SJSA1 (cell line): Measurements from ENCODE around the gene ANKRD44. TPM values are rescaled to one million over a fixed set of nuclear protein-coding genes. Genes with fewer than 3 reads are reported as not detected.

Source experiments
- DNase-seq, 2 experiments: peaks; one replicate each; pipeline ENCODE4 v3.0.0-alpha.2; 2015 to 2020; ENCODE audit warnings: low spot score in 2 of 2, low read depth in 1 of 2
- H3K27ac ChIP-seq: fragments of 250-450 bp; sonication (Bioruptor Pico); 2 replicates; pipeline ENCODE4 v1.5.1; 2020; ENCODE audit warnings: mild to moderate bottlenecking, moderate library complexity
- H3K27me3 ChIP-seq: fragments of 250-450 bp; sonication (Bioruptor Pico); replicated peaks from 2 replicates; pipeline ENCODE4 v1.5.1; 2020; ENCODE audit warnings: mild to moderate bottlenecking, moderate library complexity
- H3K36me3 ChIP-seq: fragments of 250-450 bp; sonication (Bioruptor Pico); 2 replicates; pipeline ENCODE4 v1.5.1; 2020; ENCODE audit warnings: mild to moderate bottlenecking
- H3K4me1 ChIP-seq: fragments of 250-450 bp; sonication (Bioruptor Pico); replicated peaks from 2 replicates; pipeline ENCODE4 v1.6.1; 2021; ENCODE audit warnings: mild to moderate bottlenecking
- H3K4me3 ChIP-seq: fragments of 250-450 bp; sonication (Bioruptor Pico); 2 replicates; pipeline ENCODE4 v1.5.1; 2020; ENCODE audit warnings: mild to moderate bottlenecking
- H3K9me3 ChIP-seq: fragments of 250-450 bp; sonication (Bioruptor Pico); replicated peaks from 2 replicates; pipeline ENCODE4 v1.5.1; 2020; ENCODE audit warnings: mild to moderate bottlenecking
- total RNA-seq: library from RNA; depleted of rRNA; stranded (reverse); fragments of >200 nt; shearing (Covaris generic); gene quantifications from 2 replicates; pipeline ENCODE4 v1.2.3, GENCODE V29; 2014

Gene ANKRD44
- total RNA-seq, 1 experiment from 2014 or later: 15.5 TPM

DNA sequence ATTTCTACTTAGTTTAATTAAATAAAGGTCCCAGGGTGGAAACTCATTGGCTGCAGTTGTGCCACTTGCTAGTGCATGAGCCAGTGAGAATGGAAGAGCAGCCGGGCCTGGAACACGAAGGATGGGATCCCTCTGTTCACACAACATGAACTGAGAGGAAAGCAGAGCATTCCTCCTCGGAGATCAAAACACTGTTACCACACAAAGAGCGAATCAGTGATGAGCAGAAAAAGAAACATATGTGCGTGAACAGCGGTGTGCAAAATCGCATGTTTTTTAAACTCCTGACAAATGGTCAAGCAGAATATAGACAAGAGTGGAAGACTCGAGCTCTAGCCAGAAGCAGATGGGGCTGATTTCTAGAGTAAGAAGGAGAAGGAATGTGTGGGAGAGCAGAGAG, 28.4 kb upstream of the ANKRD44 start:
- Histone ChIP-seq H3K4me1 (no peaks in the 10 kb centered on the region), H3K4me3 (no peak overlapping the region), H3K36me3 (no peaks in the 10 kb centered on the region), H3K27ac (no peak overlapping the region), H3K27me3 (no peaks in the 10 kb centered on the region), H3K9me3 (no peaks in the 10 kb centered on the region)
- DNase-seq: no peak

DNA sequence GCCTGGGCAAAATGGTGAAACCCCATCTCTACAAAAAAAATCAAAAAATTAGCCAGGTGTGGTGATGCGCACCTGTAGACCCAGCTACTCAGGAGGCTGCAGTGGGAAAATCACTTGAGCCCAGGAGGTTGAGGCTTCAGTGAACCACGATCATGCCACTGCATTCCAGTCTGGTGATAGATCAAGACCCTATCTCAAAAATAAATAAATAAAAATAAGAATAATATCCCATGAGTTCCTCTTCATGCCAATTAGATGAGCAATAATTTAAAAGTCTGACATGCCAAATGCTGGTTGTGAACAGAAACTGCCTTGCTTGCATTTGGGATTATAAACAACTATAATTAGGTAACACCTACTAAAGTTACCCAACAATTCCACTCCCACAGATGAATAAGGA, 22.1 kb upstream of the ANKRD44 start:
- Histone ChIP-seq H3K4me1 (no peaks in the 10 kb centered on the region), H3K27me3 (no peaks in the 10 kb centered on the region), H3K4me3 (no peak overlapping the region), H3K36me3 (no peaks in the 10 kb centered on the region), H3K27ac (no peak overlapping the region), H3K9me3 (no peaks in the 10 kb centered on the region)
- DNase-seq: no peak

- Histone ChIP-seq H3K4me1 (no peaks in the 10 kb centered on the region), H3K4me3 (no peak overlapping the region), H3K36me3 (no peaks in the 10 kb centered on the region), H3K27ac (no peak overlapping the region), H3K27me3 (no peaks in the 10 kb centered on the region), H3K9me3 (no peaks in the 10 kb centered on the region)
- no peak for DNase-seq
These were observed 17.9 kb upstream of the ANKRD44 start for GRCh38 chr2:197328461-197328860.

DNA sequence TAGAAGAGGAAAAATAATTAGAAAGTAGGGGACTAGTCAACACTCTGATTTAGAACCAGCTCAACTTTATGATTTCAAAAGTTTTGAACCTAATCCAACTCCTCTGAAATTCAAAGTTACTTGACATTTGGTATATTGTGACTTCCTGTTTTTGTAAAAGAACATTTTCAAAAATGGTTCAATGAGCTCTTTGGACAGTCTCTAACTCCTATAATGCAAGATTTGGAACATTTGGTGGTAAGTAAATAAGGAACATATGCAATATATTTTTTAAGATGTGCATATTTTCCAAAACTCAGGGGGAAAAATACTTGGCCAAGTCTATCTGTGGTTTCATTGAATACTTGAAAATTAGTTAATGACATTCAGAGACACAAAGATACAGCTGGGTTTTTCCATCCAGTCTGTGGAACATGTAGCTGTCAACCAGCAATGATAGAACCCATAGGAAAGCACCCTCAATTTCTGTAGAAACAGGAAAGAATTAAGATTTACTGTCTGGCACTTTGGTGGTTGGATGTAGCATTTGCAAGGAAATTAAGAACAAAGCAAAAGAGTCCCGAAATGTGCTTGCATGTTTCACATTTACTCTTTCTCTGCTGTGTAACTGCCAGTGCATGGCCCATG, 17.0 kb upstream of the ANKRD44 start:
- no peak for DNase-seq
- H3K4me1 ChIP-seq: no peaks in the 10 kb centered on the region
- H3K9me3 ChIP-seq: no peaks in the 10 kb centered on the region
- H3K4me3 ChIP-seq: no peak overlapping the region
- H3K36me3 ChIP-seq: no peaks in the 10 kb centered on the region
- H3K27ac ChIP-seq: no peak overlapping the region
- no peaks in the 10 kb centered on the region for H3K27me3 ChIP-seq

DNA sequence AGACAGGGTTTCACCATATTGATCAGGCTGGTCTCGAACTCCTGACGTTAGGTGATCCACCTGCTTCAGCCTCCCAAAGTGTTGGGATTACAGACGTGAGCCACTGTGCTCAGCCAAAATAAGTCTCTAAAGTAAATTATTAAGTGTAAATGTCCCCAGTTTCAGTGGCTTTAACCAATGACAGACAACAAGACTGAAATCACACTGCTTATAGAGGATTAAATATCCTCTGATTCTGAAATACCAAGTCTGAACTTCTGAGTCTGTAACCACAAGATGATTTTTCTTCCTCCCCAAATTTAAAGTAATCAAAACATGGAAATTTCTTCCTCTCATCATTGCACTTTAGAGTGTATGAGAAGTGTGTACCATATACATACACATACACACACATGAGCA, 16.5 kb upstream of the ANKRD44 start:
- Histone ChIP-seq H3K36me3 (no peaks in the 10 kb centered on the region), H3K27ac (no peak overlapping the region)

GRCh38 chr2:197324801-197325200, 14.2 kb upstream of the ANKRD44 start:
- no peak for DNase-seq
- H3K27me3 ChIP-seq: no peaks in the 10 kb centered on the region
- H3K4me1 ChIP-seq: no peaks in the 10 kb centered on the region
- no peak overlapping the region for H3K4me3 ChIP-seq
- H3K9me3 ChIP-seq: no peaks in the 10 kb centered on the region; the same call in 1 of the 2 replicates
- H3K27ac ChIP-seq: no peak overlapping the region
- no peaks in the 10 kb centered on the region for H3K36me3 ChIP-seq

More for the DNA sequence above, 16.5 kb upstream of the ANKRD44 start:
- no peak for DNase-seq
- H3K4me1 ChIP-seq: no peaks in the 10 kb centered on the region
- no peak overlapping the region for H3K4me3 ChIP-seq
- H3K27me3 ChIP-seq: no peaks in the 10 kb centered on the region
- H3K9me3 ChIP-seq: no peaks in the 10 kb centered on the region

DNA sequence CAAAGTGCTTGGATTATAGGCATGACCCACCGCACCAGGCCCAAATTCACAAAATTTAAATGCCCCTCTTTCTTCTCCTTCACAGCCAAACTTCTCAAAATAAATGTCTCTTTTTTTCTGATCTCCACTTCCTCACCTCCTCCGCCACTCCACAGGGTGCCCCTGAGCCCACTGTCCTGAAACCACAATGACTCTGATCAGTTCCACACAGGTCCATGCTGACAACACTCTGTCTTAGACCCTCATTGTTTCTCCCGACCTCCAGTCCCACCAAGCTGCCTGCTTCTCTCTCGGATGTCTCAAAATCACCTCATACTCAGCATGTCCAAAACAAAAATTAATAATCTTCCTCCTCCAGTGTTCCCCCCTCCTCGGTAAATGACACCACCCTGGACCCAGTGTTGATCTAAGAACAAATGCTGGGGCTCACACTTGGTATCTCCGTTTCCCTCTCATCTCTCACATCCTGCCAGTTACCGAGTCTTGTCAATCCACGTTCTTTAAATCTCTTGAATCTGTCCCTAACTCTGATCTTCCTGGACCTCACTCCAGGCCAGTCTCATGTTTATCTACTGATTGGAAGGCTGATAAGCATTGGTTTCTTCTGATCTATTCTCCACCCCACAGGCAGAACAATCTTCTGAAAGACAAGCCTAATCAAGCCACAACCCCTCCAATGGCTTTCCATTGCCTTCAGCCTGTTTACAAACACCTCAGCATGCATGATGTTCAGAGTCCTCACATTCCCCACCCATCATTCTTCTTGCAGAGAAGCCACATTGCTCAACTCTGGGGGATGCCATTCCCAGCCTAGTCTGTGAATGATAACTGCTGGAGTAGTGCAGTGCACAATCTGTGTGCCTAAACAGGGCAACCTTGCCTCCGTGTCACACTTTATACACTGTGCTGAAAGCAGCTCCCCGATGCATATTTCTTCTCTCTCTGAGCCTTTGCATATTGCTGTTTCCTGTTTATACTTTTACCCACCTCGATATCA, 12.4 kb upstream of the ANKRD44 start:
- no peaks in the 10 kb centered on the region; the same call in 1 of the 2 replicates for H3K9me3 ChIP-seq
- no peak overlapping the region for H3K27ac ChIP-seq
- no peaks in the 10 kb centered on the region for H3K27me3 ChIP-seq
- H3K4me1 ChIP-seq: no peaks in the 10 kb centered on the region
- H3K4me3 ChIP-seq: no peak overlapping the region
- DNase-seq: no peak
- no peaks in the 10 kb centered on the region for H3K36me3 ChIP-seq

DNA sequence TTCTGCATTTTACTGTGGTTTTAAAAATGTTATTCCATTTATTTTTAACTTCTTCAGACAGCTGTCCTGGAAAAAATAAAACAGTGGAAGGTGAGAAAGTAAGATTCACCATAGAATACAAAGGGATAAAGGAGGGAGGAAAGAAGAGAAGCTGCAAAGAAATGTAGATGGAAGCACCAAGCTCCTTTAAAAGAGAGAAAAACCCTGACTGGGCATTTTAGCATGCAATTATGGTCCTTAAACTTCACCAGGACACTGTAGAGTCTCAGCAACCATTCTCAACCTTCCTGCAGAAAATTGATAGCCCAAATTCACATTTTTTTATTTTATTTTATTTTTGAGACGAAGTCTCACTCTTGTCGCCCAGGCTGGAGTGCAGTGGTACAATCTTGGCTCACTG, 11.6 kb upstream of the ANKRD44 start:
- no peaks in the 10 kb centered on the region for H3K4me1 ChIP-seq
- no peaks in the 10 kb centered on the region; the same call in 1 of the 2 replicates for H3K9me3 ChIP-seq
- no peaks in the 10 kb centered on the region for H3K36me3 ChIP-seq
- DNase-seq: no peak
- no peak overlapping the region for H3K4me3 ChIP-seq
- H3K27ac ChIP-seq: no peak overlapping the region
- no peaks in the 10 kb centered on the region for H3K27me3 ChIP-seq

- H3K27ac ChIP-seq: no peak overlapping the region
- no peak for DNase-seq
- H3K4me1 ChIP-seq: peaks cover 21% of the 10 kb centered on the region
- no peak overlapping the region for H3K4me3 ChIP-seq
- H3K9me3 ChIP-seq: no peaks in the 10 kb centered on the region; the same call in 1 of the 2 replicates
- H3K27me3 ChIP-seq: no peaks in the 10 kb centered on the region
- peaks cover 2% of the 10 kb centered on the region; the same call in 1 of the 2 replicates for H3K36me3 ChIP-seq
These were observed 4.8 kb upstream of the ANKRD44 start for GRCh38 chr2:197315371-197315770.

DNA sequence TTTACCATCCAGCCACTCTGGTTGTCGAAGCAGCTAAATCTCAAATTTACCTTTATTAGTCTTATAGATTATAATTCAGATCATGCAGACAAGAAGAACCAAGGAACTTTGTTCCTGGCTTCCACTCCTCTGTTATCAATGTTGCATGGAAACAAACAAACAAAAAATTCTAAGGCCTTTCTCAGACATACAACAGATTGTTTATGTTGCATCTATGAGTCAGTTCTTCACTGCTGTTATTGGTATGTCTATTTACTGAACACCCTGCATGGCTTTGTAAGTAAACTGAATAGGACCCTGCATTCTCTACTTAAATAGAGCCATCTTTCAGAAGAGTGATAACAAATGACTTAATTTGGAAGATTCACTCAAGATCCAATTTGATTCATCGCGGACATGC, 1.6 kb upstream of the ANKRD44 start:
- Histone ChIP-seq H3K27ac (peak overlapping the region; percentile 56), H3K4me1 (peaks cover 27% of the 10 kb centered on the region), H3K36me3 (peaks cover 3% of the 10 kb centered on the region; the same call in 1 of the 2 replicates), H3K27me3 (no peaks in the 10 kb centered on the region), H3K9me3 (no peaks in the 10 kb centered on the region), H3K4me3 (no peak overlapping the region)
- peak in 1 of 2 experiments; percentile 63 for DNase-seq

- peak overlapping the region; percentile 89 for H3K4me3 ChIP-seq
- peak overlapping the region; percentile 56 for H3K27ac ChIP-seq
- peaks cover 3% of the 10 kb centered on the region; the same call in 1 of the 2 replicates for H3K36me3 ChIP-seq
- H3K9me3 ChIP-seq: no peaks in the 10 kb centered on the region
- no peaks in the 10 kb centered on the region for H3K27me3 ChIP-seq
- peaks cover 27% of the 10 kb centered on the region for H3K4me1 ChIP-seq
- peak in 1 of 2 experiments; percentile 33 for DNase-seq
These were observed 947 bp upstream of the ANKRD44 start for GRCh38 chr2:197311421-197312033.

DNA sequence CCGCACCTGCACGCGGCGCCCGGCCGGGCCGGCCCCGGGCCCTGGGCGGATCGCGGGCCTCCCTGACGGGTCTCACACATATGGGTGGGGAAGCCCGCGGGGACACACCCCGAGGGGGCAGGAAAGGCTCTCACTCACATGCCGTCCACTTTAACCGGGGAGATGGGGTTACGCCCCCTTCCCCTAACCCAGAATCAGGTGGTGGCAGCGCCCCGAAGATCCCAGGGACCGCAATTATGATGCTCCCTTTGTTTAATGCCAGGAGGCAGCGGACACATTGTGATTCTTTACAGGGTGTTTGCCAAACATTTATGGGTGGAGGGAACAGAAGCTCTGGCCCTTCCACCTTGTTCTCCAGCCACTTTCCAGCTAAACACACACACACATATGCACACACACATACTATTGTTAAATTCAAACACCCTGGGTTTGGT, 424 bp upstream of the ANKRD44 start:
- Histone ChIP-seq H3K4me1 (peaks cover 27% of the 10 kb centered on the region), H3K9me3 (no peaks in the 10 kb centered on the region), H3K27me3 (no peaks in the 10 kb centered on the region), H3K36me3 (peaks cover 3% of the 10 kb centered on the region; the same call in 1 of the 2 replicates), H3K4me3 (peak overlapping the region; percentile 89), H3K27ac (peak overlapping the region; percentile 56)
- peak in 1 of 2 experiments; percentile 28 for DNase-seq

DNA sequence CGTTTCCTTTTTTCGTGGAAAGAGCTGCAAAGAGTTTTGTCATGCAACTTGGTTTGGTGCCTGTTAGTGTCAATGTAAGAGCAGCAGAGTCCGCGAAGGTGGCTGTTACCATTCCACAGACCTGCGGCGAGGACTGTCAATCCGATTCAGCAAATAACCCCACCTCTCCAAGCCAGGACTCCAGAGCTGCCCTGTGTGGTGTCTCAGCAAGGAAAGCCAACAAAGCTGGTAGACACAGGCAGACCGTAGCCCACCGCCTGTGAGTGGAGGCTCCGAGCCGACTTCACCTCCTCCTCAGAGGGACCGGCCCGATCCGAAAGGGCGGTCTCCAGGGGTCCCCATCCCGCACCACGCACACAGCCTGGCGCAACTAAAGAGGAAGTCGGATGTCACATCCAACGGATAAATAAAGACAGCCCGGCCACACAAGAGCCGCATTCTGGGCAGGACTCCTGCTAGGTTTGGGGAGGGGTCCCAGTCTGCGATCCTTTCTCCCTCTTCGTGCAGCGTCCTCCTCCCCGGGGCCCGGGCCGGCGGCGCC, 819 bp downstream of the ANKRD44 start:
- no peaks in the 10 kb centered on the region for H3K27me3 ChIP-seq

More for the DNA sequence above, 819 bp downstream of the ANKRD44 start:
- Histone ChIP-seq H3K36me3 (peaks cover 3% of the 10 kb centered on the region; the same call in 1 of the 2 replicates), H3K27ac (no peak overlapping the region), H3K4me1 (peaks cover 27% of the 10 kb centered on the region), H3K9me3 (no peaks in the 10 kb centered on the region), H3K4me3 (peak overlapping the region; percentile 89)
- DNase-seq: peak in 1 of 2 experiments; percentile 42
